GM19455 (cell line): ENCODE data around the gene CDK18.

ENCODE experiments used
- ATAC-seq: cut with Tn5 transposase; IDR thresholded peaks from one replicate; pipeline ENCODE4 v1.9.1; 2021; ENCODE audit not compliant: unreplicated experiment

Gene CDK18

GRCh38 chr1:205568135-205568468 is 63.6 kb downstream of the CDK18 start:
- ATAC-seq: no peak

- no peak for ATAC-seq
These were observed 64.2 kb downstream of the CDK18 start for GRCh38 chr1:205568469-205569361.

- no peak for ATAC-seq
These were observed 65.1 kb downstream of the CDK18 start for GRCh38 chr1:205569411-205570172.

DNA sequence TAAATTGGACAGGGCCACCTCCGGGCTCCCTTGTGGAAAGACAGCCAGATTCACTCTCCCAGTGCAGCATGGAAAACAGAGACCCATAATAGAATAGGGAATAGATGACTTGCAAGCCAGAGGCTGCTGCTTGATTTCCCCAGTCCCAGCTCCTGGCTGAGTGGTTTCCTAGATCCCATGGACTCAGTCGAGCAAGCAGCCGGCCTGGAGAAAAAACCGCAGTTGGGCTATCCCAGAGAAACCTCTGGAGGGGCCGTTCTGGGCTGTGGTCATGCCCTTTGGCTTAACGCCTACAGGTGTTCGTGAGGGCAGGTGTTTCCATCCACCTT is 65.7 kb downstream of the CDK18 start:
- ATAC-seq: no peak

- ATAC-seq: no peak
These were observed 66.5 kb downstream of the CDK18 start for GRCh38 chr1:205570796-205571537.

GRCh38 chr1:205571747-205572146 is 67.3 kb downstream of the CDK18 start:
- no peak for ATAC-seq

GRCh38 chr1:205572421-205572820 is 68.0 kb downstream of the CDK18 start:
- ATAC-seq: no peak

DNA sequence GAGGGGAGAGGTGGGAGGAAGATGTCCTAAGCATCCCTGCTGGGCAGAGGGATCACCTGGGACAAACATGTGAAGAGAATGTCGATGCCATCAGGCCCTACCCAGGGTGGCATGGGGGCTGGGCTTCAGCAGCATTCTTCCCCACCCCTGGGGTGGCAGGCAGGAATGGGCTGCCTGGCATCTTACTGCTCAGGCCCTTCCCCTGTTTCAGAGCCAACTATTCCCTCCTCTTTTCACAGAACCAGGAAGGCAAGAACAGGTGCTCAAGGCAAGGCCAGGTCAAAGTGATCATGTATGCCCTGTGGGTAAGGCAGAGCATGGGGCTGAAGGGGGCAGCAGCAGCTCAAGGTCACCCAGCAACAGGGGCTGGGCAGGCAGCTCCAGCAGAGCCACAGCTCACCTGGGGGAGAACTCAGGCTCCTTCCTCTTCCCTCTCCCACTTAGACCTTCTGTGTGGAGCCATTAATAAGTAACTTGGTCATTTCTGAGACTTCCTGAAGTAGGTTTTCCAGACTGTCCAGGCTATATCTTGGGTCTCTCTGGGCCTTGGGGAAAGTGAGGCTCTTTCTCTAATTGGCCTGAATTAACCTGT is 70.9 kb downstream of the CDK18 start:
- ATAC-seq: no peak

GRCh38 chr1:205576011-205576410 is 71.5 kb downstream of the CDK18 start:
- no peak for ATAC-seq

DNA sequence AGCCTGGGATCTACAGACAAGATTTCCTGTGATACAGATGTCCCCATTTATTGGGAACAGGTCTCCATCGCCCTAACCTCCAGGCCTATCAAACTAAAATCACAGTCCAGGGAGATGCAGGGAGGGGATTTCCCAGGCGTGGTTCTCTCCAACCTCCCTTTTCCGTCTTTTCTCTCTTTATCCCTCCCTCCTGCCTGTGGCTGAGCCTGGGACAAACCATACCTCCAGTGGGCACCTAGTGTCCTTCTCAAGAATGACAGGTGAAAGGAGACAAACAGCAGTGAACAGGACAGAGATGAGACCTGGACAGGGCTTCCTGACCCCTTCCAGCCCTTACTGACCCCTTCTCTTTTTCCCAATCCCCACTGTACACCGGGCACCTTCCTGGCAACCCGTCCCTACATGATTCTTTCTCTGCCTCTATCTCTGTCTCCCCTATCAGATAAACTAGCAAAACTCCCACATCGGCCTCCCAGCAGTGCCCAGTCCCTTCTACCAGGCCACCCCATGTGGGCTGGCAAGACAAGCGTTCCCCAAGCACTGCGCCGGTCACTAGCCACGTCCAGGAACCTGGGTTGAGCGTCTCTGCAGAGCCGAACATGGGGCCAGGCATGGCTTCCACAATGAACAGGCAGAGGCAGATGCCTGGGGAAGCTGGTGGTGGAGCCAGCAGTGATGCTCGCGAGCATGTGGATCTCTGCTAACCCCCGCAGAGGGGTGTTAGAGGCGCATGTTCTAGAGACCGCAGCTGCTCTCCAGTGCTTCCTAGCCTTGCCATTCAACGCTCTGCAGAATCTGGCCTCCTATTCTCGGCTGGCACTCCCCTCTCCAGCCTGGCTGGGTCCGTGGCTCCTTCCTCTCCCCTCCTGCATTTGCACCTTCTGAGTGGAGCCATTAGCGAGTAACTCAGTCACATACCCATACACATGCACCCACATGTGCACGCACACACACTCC is 72.6 kb downstream of the CDK18 start:
- ATAC-seq: no peak

GRCh38 chr1:205577874-205578658 is 73.6 kb downstream of the CDK18 start:
- no peak for ATAC-seq

- no peak for ATAC-seq
These were observed 74.5 kb downstream of the CDK18 start for GRCh38 chr1:205578780-205579571.

GRCh38 chr1:205579711-205580110 is 75.2 kb downstream of the CDK18 start:
- ATAC-seq: no peak

GRCh38 chr1:205580140-205580922 is 75.9 kb downstream of the CDK18 start:
- no peak for ATAC-seq

GRCh38 chr1:205580923-205581180 is 76.4 kb downstream of the CDK18 start:
- ATAC-seq: no peak

- no peak for ATAC-seq
These were observed 77.0 kb downstream of the CDK18 start for GRCh38 chr1:205581321-205581980.

DNA sequence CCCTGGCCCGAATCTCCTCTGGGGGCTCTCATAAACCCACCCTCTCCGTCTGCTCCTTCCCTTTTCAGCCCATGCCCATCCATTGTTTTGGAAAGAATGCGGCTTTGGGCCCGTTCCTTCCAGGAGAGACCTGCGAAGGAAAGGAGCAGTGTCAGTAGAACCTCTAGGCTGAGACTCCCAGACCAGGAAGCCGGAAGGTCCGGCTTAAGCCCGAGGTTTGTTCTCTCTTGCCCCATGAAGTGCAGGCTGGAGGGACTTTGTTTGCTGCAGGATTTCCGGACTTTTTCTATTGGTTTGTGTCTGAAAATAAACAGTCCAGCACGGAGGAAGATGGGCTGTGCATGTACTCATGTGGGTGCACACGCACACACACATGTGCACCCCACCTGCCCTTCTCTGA is 77.6 kb downstream of the CDK18 start:
- no peak for ATAC-seq
